OCI-LY3 (cell line): Measurements from ENCODE around the gene ZNF618.

Source experiments
- H2AFZ ChIP-seq: fragments of 200-600, 300-600 bp; shearing (Covaris generic); 2 replicates; pipeline ENCODE4 v1.6.0; 2014; ENCODE audit warnings: antibody characterized with exemption, low read depth, low read length
- H3K27ac ChIP-seq: fragments of 200-600, 300-600 bp; sonication (generic); 2 replicates; pipeline ENCODE4 v1.5.1; 2014; ENCODE audit warnings: mild to moderate bottlenecking, low read length, moderate library complexity, mixed read lengths
- H3K27me3 ChIP-seq: fragments of 200-600, 300-600 bp; sonication (generic); 2 replicates; pipeline ENCODE4 v1.6.1; 2014; ENCODE audit warnings: low read depth, low read length, mixed read lengths
- H3K36me3 ChIP-seq: fragments of 200-600, 300-600 bp; sonication (generic); replicated peaks from 2 replicates; pipeline ENCODE3; 2014; ENCODE audit warnings: low read depth, low read length, mixed read lengths
- H3K4me1 ChIP-seq: fragments of 300-600, 200-600 bp; sonication (generic); 2 replicates; pipeline ENCODE4 v1.6.1; 2014; ENCODE audit warnings: low read length, mixed read lengths
- H3K4me2 ChIP-seq: fragments of 200-600, 300-600 bp; sonication (generic); 2 replicates; pipeline ENCODE4 v1.6.1; 2014; ENCODE audit warnings: low read length, mixed read lengths
- H3K4me3 ChIP-seq: fragments of 300-600, 200-600 bp; sonication (generic); 2 replicates; pipeline ENCODE4 v1.5.1; 2014; ENCODE audit warnings: antibody characterized with exemption, mild to moderate bottlenecking, low read length, moderate library complexity
- H3K79me2 ChIP-seq: fragments of 300-600, 200-600 bp; shearing (Covaris generic); 2 replicates; pipeline ENCODE4 v1.6.1; 2014; ENCODE audit warnings: mild to moderate bottlenecking, low read length, mixed read lengths
- H3K9ac ChIP-seq: fragments of 300-600, 200-600 bp; shearing (Covaris generic); 2 replicates; pipeline ENCODE4 v1.6.0; 2014; ENCODE audit warnings: mild to moderate bottlenecking, low read length, moderate library complexity
- H3K9me3 ChIP-seq: fragments of 200-600, 300-600 bp; shearing (Covaris generic); 2 replicates; pipeline ENCODE4 v1.6.1; 2014; ENCODE audit warnings: low read length, mixed read lengths; ENCODE audit not compliant: insufficient read depth
- H4K20me1 ChIP-seq: fragments of 200-600, 300-600 bp; sonication (generic); 2 replicates; pipeline ENCODE4 v1.6.1; 2016; ENCODE audit warnings: low read length, mixed read lengths; ENCODE audit not compliant: insufficient read depth
- CTCF ChIP-seq: fragments of 200-600, 300-600 bp; sonication (generic); IDR thresholded peaks from 2 replicates; pipeline ENCODE4 v1.5.1; 2014; ENCODE audit warnings: antibody characterized with exemption, low read length, low read depth
- EZH2phosphoT487 ChIP-seq: fragments of 200-600 bp; shearing (Covaris generic); IDR thresholded peaks from 2 replicates; pipeline ENCODE4 v1.6.1; 2018; ENCODE audit warnings: antibody characterized with exemption, mixed run types, low read depth

Gene ZNF618

GRCh38 chr9:114053246-114054005 is 177.3 kb downstream of the ZNF618 start:
- H3K27me3 ChIP-seq, result 0 out of 2 replicates have a peak, but pooled peaks cover 3% of the 10 kb centered on the region
- H3K27ac ChIP-seq, result no peak overlapping the region
- H3K4me3 ChIP-seq, result no peak overlapping the region

DNA sequence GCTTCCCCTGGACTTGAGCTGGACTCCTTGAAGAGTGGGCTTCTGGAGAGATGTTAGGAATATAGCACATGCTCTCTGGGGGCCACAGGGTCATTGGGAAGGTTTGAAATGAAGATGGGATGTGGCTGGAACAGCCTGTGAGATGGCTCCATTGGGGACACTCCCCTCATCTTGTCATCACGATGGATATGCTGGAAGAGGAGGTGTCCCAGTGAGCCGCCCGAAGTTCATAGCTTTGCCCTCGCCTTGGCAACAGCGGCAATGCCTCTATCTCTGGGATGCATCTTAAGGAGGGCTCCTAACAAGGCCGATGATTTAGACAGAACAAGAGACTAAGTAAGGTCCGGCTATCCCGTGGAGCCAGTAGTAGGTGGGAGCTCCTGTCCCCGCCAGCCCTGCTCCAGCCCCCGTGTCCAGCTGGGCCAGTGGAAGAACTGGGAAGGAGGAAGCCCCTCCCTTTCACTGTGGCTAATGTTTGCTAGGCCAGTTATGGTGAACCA is 178.1 kb downstream of the ZNF618 start:
- Histone ChIP-seq H3K9me3 (no peaks in the 10 kb centered on the region), H3K4me2 (no peak overlapping the region), H3K27ac (no peak overlapping the region), H4K20me1 (no peaks in the 10 kb centered on the region), H3K4me3 (no peak overlapping the region), H3K9ac (no peak overlapping the region), H3K36me3 (no peaks in the 10 kb centered on the region), H3K79me2 (no peaks in the 10 kb centered on the region), H3K27me3 (0 out of 2 replicates have a peak, but pooled peaks cover 3% of the 10 kb centered on the region), H2AFZ (no peak overlapping the region), H3K4me1 (no peaks in the 10 kb centered on the region)
- TF ChIP-seq CTCF, result no peak
- TF ChIP-seq EZH2phosphoT487, result no peak

More at GRCh38 chr9:114053246-114054005, 177.3 kb downstream of the ZNF618 start:
- H4K20me1 ChIP-seq, result no peaks in the 10 kb centered on the region
- TF ChIP-seq EZH2phosphoT487 (no peak), CTCF (no peak)
- no peaks in the 10 kb centered on the region for H3K4me1 ChIP-seq
- H3K9ac ChIP-seq, result no peak overlapping the region
- no peaks in the 10 kb centered on the region for H3K36me3 ChIP-seq
- no peak overlapping the region for H2AFZ ChIP-seq
- H3K4me2 ChIP-seq, result no peak overlapping the region
- H3K79me2 ChIP-seq, result no peaks in the 10 kb centered on the region
- no peaks in the 10 kb centered on the region for H3K9me3 ChIP-seq

GRCh38 chr9:114055061-114055460 is 179.0 kb downstream of the ZNF618 start:
- H3K79me2 ChIP-seq, result no peaks in the 10 kb centered on the region
- TF ChIP-seq CTCF (no peak), EZH2phosphoT487 (no peak)
- H3K4me2 ChIP-seq, result no peak overlapping the region
- H3K27ac ChIP-seq, result no peak overlapping the region
- no peaks in the 10 kb centered on the region for H3K4me1 ChIP-seq
- 0 out of 2 replicates have a peak, but pooled peaks cover 3% of the 10 kb centered on the region for H3K27me3 ChIP-seq
- H4K20me1 ChIP-seq, result no peaks in the 10 kb centered on the region
- no peak overlapping the region for H3K9ac ChIP-seq
- H3K36me3 ChIP-seq, result no peaks in the 10 kb centered on the region
- no peak overlapping the region for H3K4me3 ChIP-seq
- H2AFZ ChIP-seq, result no peak overlapping the region
- no peaks in the 10 kb centered on the region for H3K9me3 ChIP-seq

GRCh38 chr9:114055894-114056293 is 179.8 kb downstream of the ZNF618 start:
- TF ChIP-seq EZH2phosphoT487, result no peak
- TF ChIP-seq CTCF, result no peak
- Histone ChIP-seq H3K4me2 (no peak overlapping the region), H3K36me3 (no peaks in the 10 kb centered on the region), H4K20me1 (no peaks in the 10 kb centered on the region), H3K27ac (no peak overlapping the region), H3K79me2 (no peaks in the 10 kb centered on the region), H3K4me3 (no peak overlapping the region), H3K9ac (no peak overlapping the region), H3K4me1 (no peaks in the 10 kb centered on the region), H3K9me3 (no peaks in the 10 kb centered on the region), H2AFZ (no peak overlapping the region), H3K27me3 (0 out of 2 replicates have a peak, but pooled peaks cover 3% of the 10 kb centered on the region)
